ENCODE results near the gene GPC2. TPM values are rescaled to one million over a fixed set of nuclear protein-coding genes. Genes with fewer than 3 reads are reported as not detected.

GPC2 gene
- total RNA-seq, 1 donor from 2014 or later, result 14.7 TPM

DNA sequence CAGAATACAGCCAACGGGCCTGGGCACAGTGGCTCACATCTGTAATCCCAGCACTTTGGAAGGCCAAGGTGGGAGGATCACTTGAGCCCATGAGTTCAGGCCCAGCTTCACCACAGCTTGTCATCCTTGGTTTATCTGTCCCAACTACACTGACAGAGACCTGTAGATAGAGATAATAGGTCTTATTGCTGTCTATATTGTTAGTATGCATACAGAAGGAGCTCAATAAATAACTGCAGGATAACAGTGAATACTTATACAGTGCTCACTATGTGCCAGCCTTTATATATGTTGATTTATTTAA, 56.5 kb downstream of the GPC2 start:
- DNase-seq (ENCODE audit: low read depth), result no peak
- TF ChIP-seq, protein P1, sequence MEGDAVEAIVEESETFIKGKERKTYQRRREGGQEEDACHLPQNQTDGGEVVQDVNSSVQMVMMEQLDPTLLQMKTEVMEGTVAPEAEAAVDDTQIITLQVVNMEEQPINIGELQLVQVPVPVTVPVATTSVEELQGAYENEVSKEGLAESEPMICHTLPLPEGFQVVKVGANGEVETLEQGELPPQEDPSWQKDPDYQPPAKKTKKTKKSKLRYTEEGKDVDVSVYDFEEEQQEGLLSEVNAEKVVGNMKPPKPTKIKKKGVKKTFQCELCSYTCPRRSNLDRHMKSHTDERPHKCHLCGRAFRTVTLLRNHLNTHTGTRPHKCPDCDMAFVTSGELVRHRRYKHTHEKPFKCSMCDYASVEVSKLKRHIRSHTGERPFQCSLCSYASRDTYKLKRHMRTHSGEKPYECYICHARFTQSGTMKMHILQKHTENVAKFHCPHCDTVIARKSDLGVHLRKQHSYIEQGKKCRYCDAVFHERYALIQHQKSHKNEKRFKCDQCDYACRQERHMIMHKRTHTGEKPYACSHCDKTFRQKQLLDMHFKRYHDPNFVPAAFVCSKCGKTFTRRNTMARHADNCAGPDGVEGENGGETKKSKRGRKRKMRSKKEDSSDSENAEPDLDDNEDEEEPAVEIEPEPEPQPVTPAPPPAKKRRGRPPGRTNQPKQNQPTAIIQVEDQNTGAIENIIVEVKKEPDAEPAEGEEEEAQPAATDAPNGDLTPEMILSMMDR (IDR thresholded peaks at IDR 0.05; ENCODE audit: insufficient read depth, low read length, poor library complexity, severe bottlenecking), result no peak
- no peaks in the 10 kb centered on the region for H3K36me3 ChIP-seq (ENCODE audit: control insufficient read depth, insufficient read depth, low read length)

DNA sequence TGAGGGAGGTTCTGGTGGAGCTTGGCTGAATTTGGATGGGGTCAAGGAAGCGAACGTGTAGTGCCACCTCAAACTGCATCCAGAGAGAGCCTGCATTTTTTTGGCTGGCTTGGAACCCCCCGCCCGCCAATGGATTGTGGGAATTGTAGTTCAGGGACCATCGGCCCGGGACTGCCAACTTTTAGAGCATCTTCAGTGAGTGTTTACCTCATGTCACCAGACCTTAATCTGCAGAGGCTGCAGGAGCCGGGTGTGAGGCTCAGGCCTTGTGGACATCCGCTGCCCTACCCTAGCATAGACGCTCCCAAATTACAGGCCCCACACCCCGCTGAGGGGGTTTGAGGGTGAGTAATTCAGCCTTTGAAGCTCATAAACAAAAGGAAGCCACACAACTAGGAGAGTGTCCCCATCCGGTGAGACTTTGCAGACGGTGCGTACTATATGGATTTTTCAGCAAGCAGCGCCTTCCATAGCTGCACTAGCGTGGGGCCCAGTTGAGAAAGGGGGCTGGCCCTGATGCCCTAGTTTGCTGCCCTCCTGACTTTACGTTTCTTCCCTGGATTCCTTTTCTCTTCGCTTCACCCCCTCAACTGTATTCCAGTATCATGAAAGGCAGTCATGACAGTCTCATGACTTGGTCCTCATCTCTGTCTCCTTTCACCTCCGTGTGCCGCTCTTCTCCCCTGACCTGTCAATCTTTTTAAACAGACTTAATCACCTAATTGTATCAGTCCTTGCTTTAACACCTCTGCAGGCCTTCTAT, 57.0 kb downstream of the GPC2 start:
- Histone ChIP-seq H3K27me3 (ENCODE audit: control insufficient read depth, insufficient read depth, low read length) (no peaks in the 10 kb centered on the region), H3K36me3 (ENCODE audit: control insufficient read depth, insufficient read depth, low read length) (no peaks in the 10 kb centered on the region), H3K4me3 (ENCODE audit: low read depth, low read length) (peak overlapping the region; percentile 63)
- DNase-seq (ENCODE audit: low read depth), result no peak
- TF ChIP-seq, protein P1 (IDR thresholded peaks at IDR 0.05; ENCODE audit: insufficient read depth, low read length, poor library complexity, severe bottlenecking), result no peak

More for the DNA sequence above, 56.5 kb downstream of the GPC2 start:
- Histone ChIP-seq H3K27me3 (ENCODE audit: control insufficient read depth, insufficient read depth, low read length) (no peaks in the 10 kb centered on the region), H3K4me3 (ENCODE audit: low read depth, low read length) (no peak overlapping the region)

Other genes starting within 250 kb of the GPC2 start
- not detected in 2 replicates for gene GJC3, start 247.8 kb downstream of the GPC2 start, total RNA-seq
- gene AZGP1, start 201.3 kb downstream of the GPC2 start, total RNA-seq, result 0.75 TPM in 1 of 2 replicates, not detected in the other
- gene ZKSCAN1, start 161.8 kb downstream of the GPC2 start, total RNA-seq, result 32.5 and 40.3 TPM in 2 replicates
- gene ZSCAN21, start 127.6 kb downstream of the GPC2 start, total RNA-seq, result 14.8 and 21.7 TPM in 2 replicates
- 39.9 and 44.9 TPM in 2 replicates for gene ZNF3, start 95.7 kb downstream of the GPC2 start, total RNA-seq
- 43.3 and 45.2 TPM in 2 replicates for gene COPS6, start 88.4 kb downstream of the GPC2 start, total RNA-seq
- 96.9 and 101 TPM in 2 replicates for gene MCM7, start 76.0 kb downstream of the GPC2 start, total RNA-seq
- 23.6 and 29.4 TPM in 2 replicates for gene AP4M1, start 75.7 kb downstream of the GPC2 start, total RNA-seq
- 69.0 and 80.5 TPM in 2 replicates for gene TAF6, start 58.0 kb downstream of the GPC2 start, total RNA-seq
- gene CNPY4, start 57.7 kb downstream of the GPC2 start, total RNA-seq, result 10.1 TPM in 2 replicates
- gene MBLAC1, start 50.4 kb downstream of the GPC2 start, total RNA-seq, result 2.3 and 3.5 TPM in 2 replicates
- 150 and 208 TPM in 2 replicates for gene LAMTOR4, start 28.5 kb downstream of the GPC2 start, total RNA-seq
- 10.4 and 23.1 TPM in 2 replicates for gene TRAPPC14, start 18.7 kb downstream of the GPC2 start, total RNA-seq
- 1.5 and 2.1 TPM in 2 replicates for gene GAL3ST4, start 8.8 kb downstream of the GPC2 start, total RNA-seq
- gene STAG3, start 537 bp upstream of the GPC2 start, total RNA-seq, result 1.1 and 2.1 TPM in 2 replicates
- not detected in 2 replicates for gene PVRIG, start 42.6 kb upstream of the GPC2 start, total RNA-seq
- gene SPDYE3, start 130.3 kb upstream of the GPC2 start, total RNA-seq, result not detected in 2 replicates
- 19.3 and 20.8 TPM in 2 replicates for gene PILRB, start 180.7 kb upstream of the GPC2 start, total RNA-seq
- gene PILRA, start 196.1 kb upstream of the GPC2 start, total RNA-seq, result 0.68 TPM in 1 of 2 replicates, not detected in the other